Hepatocyte (in vitro differentiated cells): ENCODE measurements around the gene ST6GALNAC4. TPM values are rescaled to one million over a fixed set of nuclear protein-coding genes. Genes with fewer than 3 reads are reported as not detected.

Source experiments
- DNase-seq: peaks from one replicate; pipeline ENCODE4 v3.0.0-alpha.2; 2016; ENCODE audit warnings: low spot score
- H2AFZ ChIP-seq: fragments of 200-600 bp; sonication (generic); 2 replicates; pipeline ENCODE4 v1.6.0; 2016; ENCODE audit warnings: antibody characterized with exemption, mild to moderate bottlenecking
- H3K27ac ChIP-seq: fragments of 200-600 bp; sonication (generic); 2 replicates; pipeline ENCODE4 v1.5.1; 2016; ENCODE audit warnings: mild to moderate bottlenecking
- H3K27me3 ChIP-seq: fragments of 200-600 bp; sonication (generic); 2 replicates; pipeline ENCODE4 v1.6.1; 2016
- H3K36me3 ChIP-seq: fragments of 200-600 bp; sonication (generic); replicated peaks from 2 replicates; pipeline ENCODE4 v1.5.1; 2016; ENCODE audit warnings: low read depth; ENCODE audit not compliant: insufficient read depth
- H3K4me1 ChIP-seq: fragments of 200-600 bp; sonication (generic); 2 replicates; pipeline ENCODE4 v1.5.1; 2016; ENCODE audit warnings: mild to moderate bottlenecking, moderate library complexity; ENCODE audit not compliant: insufficient read depth
- H3K4me2 ChIP-seq: fragments of 200-600 bp; sonication (generic); 2 replicates; pipeline ENCODE4 v1.6.0; 2016
- H3K4me3 ChIP-seq: fragments of 200-600 bp; sonication (generic); 2 replicates; pipeline ENCODE4 v1.5.1; 2016; ENCODE audit warnings: mild to moderate bottlenecking
- H3K79me2 ChIP-seq: fragments of 200-600 bp; sonication (generic); 2 replicates; pipeline ENCODE4 v1.6.0; 2017; ENCODE audit warnings: mild to moderate bottlenecking
- H3K9me2 ChIP-seq: fragments of 200-600 bp; sonication (generic); replicated peaks from 2 replicates; pipeline ENCODE4 v1.6.0; 2017; ENCODE audit warnings: mild to moderate bottlenecking; ENCODE audit not compliant: insufficient read depth
- H3K9me3 ChIP-seq: fragments of 200-600 bp; sonication (generic); 2 replicates; pipeline ENCODE4 v1.5.1; 2016; ENCODE audit warnings: low read depth, mild to moderate bottlenecking
- H4K20me1 ChIP-seq: fragments of 200-600 bp; sonication (generic); 2 replicates; pipeline ENCODE4 v1.6.0; 2016; ENCODE audit warnings: mild to moderate bottlenecking; ENCODE audit not compliant: insufficient read depth, poor library complexity, severe bottlenecking
- EZH2 ChIP-seq: fragments of 200-600 bp; sonication (generic); IDR thresholded peaks from 2 replicates; pipeline ENCODE4 v1.6.1; 2016; ENCODE audit warnings: antibody characterized with exemption, mild to moderate bottlenecking, borderline replicate concordance
- EZH2phosphoT487 ChIP-seq: fragments of 200-600 bp; sonication (generic); IDR thresholded peaks from one replicate; pipeline ENCODE4 v1.6.1; 2018; ENCODE audit warnings: antibody characterized with exemption, mild to moderate bottlenecking, low read depth, moderate library complexity; ENCODE audit not compliant: unreplicated experiment, severe bottlenecking
- WGBS: methylation state at CpG from one replicate; pipeline ENCODE4 v1.1.6; 2016; ENCODE audit warnings: low lambda C conversion rate; ENCODE audit errors: missing lambda C conversion rate; 5-methylcytosine and 5-hydroxymethylcytosine counted together
- polyA plus RNA-seq: library from polyadenylated mRNA; unstranded; fragments of >200 nt; fragmentation: Nextera tagmentation; extraction: Ambion mirVana; gene quantifications from 2 replicates; pipeline ENCODE4 v1.2.1, GENCODE V29; 2016
- total RNA-seq: library from RNA; depleted of rRNA; stranded (reverse); fragments of >200 nt; gene quantifications from 2 replicates; pipeline ENCODE4 v1.2.3, GENCODE V29; 2014
- TF ChIP-seq, protein P1 (sequence below): fragments of 200-600 bp; sonication (generic); IDR thresholded peaks from 2 replicates; pipeline ENCODE4 v1.5.1; 2016; ENCODE audit warnings: antibody characterized with exemption, mild to moderate bottlenecking; ENCODE audit not compliant: poor library complexity

ST6GALNAC4 gene
- total and polyA plus RNA-seq, 2 experiments from 2014 or later, result 14.3 to 14.6 TPM

- H2AFZ ChIP-seq, result no peak overlapping the region
- TF ChIP-seq, protein P1, sequence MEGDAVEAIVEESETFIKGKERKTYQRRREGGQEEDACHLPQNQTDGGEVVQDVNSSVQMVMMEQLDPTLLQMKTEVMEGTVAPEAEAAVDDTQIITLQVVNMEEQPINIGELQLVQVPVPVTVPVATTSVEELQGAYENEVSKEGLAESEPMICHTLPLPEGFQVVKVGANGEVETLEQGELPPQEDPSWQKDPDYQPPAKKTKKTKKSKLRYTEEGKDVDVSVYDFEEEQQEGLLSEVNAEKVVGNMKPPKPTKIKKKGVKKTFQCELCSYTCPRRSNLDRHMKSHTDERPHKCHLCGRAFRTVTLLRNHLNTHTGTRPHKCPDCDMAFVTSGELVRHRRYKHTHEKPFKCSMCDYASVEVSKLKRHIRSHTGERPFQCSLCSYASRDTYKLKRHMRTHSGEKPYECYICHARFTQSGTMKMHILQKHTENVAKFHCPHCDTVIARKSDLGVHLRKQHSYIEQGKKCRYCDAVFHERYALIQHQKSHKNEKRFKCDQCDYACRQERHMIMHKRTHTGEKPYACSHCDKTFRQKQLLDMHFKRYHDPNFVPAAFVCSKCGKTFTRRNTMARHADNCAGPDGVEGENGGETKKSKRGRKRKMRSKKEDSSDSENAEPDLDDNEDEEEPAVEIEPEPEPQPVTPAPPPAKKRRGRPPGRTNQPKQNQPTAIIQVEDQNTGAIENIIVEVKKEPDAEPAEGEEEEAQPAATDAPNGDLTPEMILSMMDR, result no peak
- no peak for TF ChIP-seq EZH2
- TF ChIP-seq EZH2phosphoT487, result no peak
- 89% methylated on average over 11 of the region's 11 CpGs for WGBS
- no peaks in the 10 kb centered on the region for H3K36me3 ChIP-seq
- H3K9me3 ChIP-seq, result no peaks in the 10 kb centered on the region
- H3K9me2 ChIP-seq, result no peaks in the 10 kb centered on the region
- no peaks in the 10 kb centered on the region for H4K20me1 ChIP-seq
- no peak overlapping the region for H3K4me3 ChIP-seq
- DNase-seq, result no peak
- H3K4me2 ChIP-seq, result no peak overlapping the region
- no peaks in the 10 kb centered on the region for H3K79me2 ChIP-seq
- H3K4me1 ChIP-seq, result peaks cover 26% of the 10 kb centered on the region
- peaks cover 44% of the 10 kb centered on the region for H3K27me3 ChIP-seq
- H3K27ac ChIP-seq, result no peak overlapping the region
These were observed 12.1 kb upstream of the ST6GALNAC4 start for GRCh38 chr9:127928676-127929624.

GRCh38 chr9:127927988-127928675 is 11.3 kb upstream of the ST6GALNAC4 start:
- TF ChIP-seq, protein P1, result no peak
- no peak for TF ChIP-seq EZH2
- no peak for TF ChIP-seq EZH2phosphoT487
- Histone ChIP-seq H4K20me1 (no peaks in the 10 kb centered on the region), H3K4me1 (peaks cover 26% of the 10 kb centered on the region), H3K4me3 (no peak overlapping the region), H3K4me2 (peak overlapping the region; percentile 94), H3K27ac (no peak overlapping the region), H3K79me2 (no peaks in the 10 kb centered on the region), H3K9me3 (no peaks in the 10 kb centered on the region), H3K27me3 (peaks cover 44% of the 10 kb centered on the region), H3K9me2 (no peaks in the 10 kb centered on the region), H3K36me3 (no peaks in the 10 kb centered on the region), H2AFZ (peak overlapping the region; percentile 49)
- WGBS, result 20% methylated on average over 19 of the region's 24 CpGs
- DNase-seq, result peak; percentile 64

DNA sequence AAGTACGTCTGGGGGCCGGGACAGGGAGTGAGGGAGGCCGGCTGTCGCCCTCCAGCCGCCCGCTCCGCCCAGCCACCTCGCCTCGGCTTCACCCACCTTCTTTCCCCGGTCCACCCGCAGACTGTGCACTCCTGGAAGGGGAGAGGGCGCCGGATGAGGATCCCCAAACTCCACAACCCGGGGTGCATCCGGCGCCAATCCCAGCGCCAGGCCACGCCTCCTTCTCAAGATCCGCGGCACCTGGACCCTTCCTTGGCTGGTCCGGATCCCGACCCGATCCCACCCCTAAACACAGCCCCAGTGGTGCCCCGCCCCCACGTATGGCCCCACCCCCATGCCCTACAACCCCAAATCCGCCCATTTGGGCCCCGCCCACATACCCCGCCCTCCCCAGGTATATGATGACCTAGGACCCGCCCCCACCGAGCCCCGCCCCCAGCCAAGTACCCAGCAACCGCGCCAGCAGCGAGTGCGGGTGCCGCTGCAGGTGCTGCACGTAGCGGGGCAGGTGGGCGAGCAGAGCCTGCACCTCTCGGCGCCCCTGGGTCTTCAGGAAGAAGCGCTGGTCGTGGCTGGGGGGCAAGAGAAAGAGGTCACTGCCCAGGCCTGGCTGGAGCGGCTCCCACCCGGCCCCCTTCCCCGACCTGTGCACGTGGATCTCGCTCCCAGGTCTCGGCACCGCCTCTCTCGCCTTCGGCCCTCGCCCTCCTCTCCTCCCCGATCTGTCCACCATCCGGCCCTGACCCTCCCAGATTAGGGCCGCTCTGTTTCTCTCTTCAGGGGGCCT is 10.6 kb upstream of the ST6GALNAC4 start:
- Histone ChIP-seq H3K4me2 (peak overlapping the region; percentile 94), H3K27me3 (peaks cover 44% of the 10 kb centered on the region), H4K20me1 (no peaks in the 10 kb centered on the region), H3K79me2 (no peaks in the 10 kb centered on the region), H3K4me1 (peaks cover 26% of the 10 kb centered on the region), H3K9me3 (no peaks in the 10 kb centered on the region), H2AFZ (peak overlapping the region; percentile 76), H3K27ac (no peak overlapping the region), H3K9me2 (no peaks in the 10 kb centered on the region), H3K36me3 (no peaks in the 10 kb centered on the region), H3K4me3 (peak overlapping the region; percentile 26)
- no peak for TF ChIP-seq EZH2phosphoT487
- TF ChIP-seq EZH2, result no peak
- TF ChIP-seq, protein P1, result no peak
- 3% methylated on average over 24 of the region's 56 CpGs for WGBS
- DNase-seq, result peak; percentile 71
